ENCODE results near the gene COX19.

- TF ChIP-seq, protein P1, sequence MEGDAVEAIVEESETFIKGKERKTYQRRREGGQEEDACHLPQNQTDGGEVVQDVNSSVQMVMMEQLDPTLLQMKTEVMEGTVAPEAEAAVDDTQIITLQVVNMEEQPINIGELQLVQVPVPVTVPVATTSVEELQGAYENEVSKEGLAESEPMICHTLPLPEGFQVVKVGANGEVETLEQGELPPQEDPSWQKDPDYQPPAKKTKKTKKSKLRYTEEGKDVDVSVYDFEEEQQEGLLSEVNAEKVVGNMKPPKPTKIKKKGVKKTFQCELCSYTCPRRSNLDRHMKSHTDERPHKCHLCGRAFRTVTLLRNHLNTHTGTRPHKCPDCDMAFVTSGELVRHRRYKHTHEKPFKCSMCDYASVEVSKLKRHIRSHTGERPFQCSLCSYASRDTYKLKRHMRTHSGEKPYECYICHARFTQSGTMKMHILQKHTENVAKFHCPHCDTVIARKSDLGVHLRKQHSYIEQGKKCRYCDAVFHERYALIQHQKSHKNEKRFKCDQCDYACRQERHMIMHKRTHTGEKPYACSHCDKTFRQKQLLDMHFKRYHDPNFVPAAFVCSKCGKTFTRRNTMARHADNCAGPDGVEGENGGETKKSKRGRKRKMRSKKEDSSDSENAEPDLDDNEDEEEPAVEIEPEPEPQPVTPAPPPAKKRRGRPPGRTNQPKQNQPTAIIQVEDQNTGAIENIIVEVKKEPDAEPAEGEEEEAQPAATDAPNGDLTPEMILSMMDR (conservative IDR thresholded peaks at IDR 0.05; ENCODE audit: low read depth in 2 of 2) = no peak
- TF ChIP-seq EZH2phosphoT487 (IDR thresholded peaks at IDR 0.05; ENCODE audit: unreplicated experiment) (no peak), POLR2AphosphoS5 (IDR thresholded peaks at IDR 0.05; ENCODE audit: low read depth) (no peak), EZH2 (IDR thresholded peaks at IDR 0.05; ENCODE audit: low read depth, unreplicated experiment) (no peak), CREB1 (CRISPR knock-in tag; IDR thresholded peaks at IDR 0.05; ENCODE audit: low read depth) (no peak), REST (IDR thresholded peaks at IDR 0.05; ENCODE audit: unreplicated experiment) (no peak), NANOG (IDR thresholded peaks at IDR 0.05; ENCODE audit: borderline replicate concordance) (no peak), ZNF331 (CRISPR knock-in tag; IDR thresholded peaks at IDR 0.05; ENCODE audit: low read depth) (no peak), JUNB (IDR thresholded peaks at IDR 0.05; ENCODE audit: unreplicated experiment) (no peak), STAT1 (IDR thresholded peaks at IDR 0.05; ENCODE audit: unreplicated experiment) (no peak), ZNF114 (CRISPR knock-in tag; IDR thresholded peaks at IDR 0.05) (no peak)
- TF ChIP-seq, protein P2, sequence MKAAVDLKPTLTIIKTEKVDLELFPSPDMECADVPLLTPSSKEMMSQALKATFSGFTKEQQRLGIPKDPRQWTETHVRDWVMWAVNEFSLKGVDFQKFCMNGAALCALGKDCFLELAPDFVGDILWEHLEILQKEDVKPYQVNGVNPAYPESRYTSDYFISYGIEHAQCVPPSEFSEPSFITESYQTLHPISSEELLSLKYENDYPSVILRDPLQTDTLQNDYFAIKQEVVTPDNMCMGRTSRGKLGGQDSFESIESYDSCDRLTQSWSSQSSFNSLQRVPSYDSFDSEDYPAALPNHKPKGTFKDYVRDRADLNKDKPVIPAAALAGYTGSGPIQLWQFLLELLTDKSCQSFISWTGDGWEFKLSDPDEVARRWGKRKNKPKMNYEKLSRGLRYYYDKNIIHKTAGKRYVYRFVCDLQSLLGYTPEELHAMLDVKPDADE (IDR thresholded peaks at IDR 0.05) = no peak
Measured at GRCh38 chr7:921071-921461, 54.3 kb downstream of the COX19 start.
